Measurements from ENCODE around the gene ASPSCR1. TPM values are rescaled to one million over a fixed set of nuclear protein-coding genes. Genes with fewer than 3 reads are reported as not detected.

Gene ASPSCR1
- total and polyA plus RNA-seq, 2 donors (not counting 1 experiment from before 2014, with no cell fraction given) = 6.3 to 35.7 TPM

DNA sequence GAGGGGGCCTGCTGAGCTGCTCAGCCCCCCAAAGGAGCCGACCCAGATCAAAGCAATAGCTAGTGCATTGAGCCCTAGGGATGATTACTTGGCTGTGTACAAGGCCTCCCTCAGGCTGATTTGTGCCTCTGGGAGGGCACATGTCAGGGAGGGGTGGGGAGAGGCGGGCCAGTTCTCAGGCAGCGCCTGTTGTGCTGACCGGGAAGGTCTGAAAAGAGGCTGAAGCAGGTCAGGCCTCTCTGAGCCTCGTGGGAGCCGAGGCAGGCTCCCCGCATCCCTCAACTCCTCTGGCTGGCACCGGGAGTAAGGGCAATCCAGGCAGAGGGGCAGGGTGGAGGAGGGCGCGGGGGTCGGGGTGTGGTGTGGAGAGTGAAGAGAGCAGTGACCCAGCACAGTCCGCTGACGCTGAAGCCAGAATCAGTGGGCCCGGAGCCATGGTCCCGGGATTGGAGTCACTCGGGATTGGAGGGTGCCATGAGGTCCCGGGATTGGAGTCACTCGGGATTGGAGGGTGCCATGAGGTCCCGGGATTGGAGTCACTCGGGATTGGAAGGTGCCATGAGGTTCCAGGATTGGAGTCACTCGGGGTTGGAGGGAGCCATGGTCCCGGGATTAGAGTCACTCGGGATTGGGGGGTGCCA lies 57.1 kb downstream of the ASPSCR1 start:
- Histone ChIP-seq H3K4me1 (ENCODE audit: control insufficient read depth, extremely low read depth, insufficient read depth, low read length) (peaks cover 4% of the 10 kb centered on the region), H3K9me3 (ENCODE audit: control insufficient read depth, insufficient read depth, low read depth, low read length) (no peaks in the 10 kb centered on the region), H4K20me1 (ENCODE audit: control insufficient read depth, extremely low read depth, insufficient read depth, low read length) (no peaks in the 10 kb centered on the region), H3K27me3 (ENCODE audit: control insufficient read depth, insufficient read depth, low read length) (no peaks in the 10 kb centered on the region), H3K4me3 (replicated peaks in 1 of 4; ENCODE audit: control extremely low read depth in 1 of 4, insufficient read depth in 1 of 4, low read depth in 3 of 4, low read length in 4 of 4) (no peak overlapping the region), H3K27ac (ENCODE audit: insufficient read depth, low read length) (no peak overlapping the region), H3K36me3 (ENCODE audit: control insufficient read depth, insufficient read depth, low read length) (no peaks in the 10 kb centered on the region), H3K79me2 (ENCODE audit: control insufficient read depth, insufficient read depth, low read length) (no peaks in the 10 kb centered on the region), H3K9ac (ENCODE audit: insufficient read depth, low read length) (no peak overlapping the region), H2AFZ (ENCODE audit: low read length) (no peak overlapping the region), H3K4me2 (ENCODE audit: extremely low read depth, insufficient read depth, low read length) (no peak overlapping the region)
- TF ChIP-seq, protein P1, sequence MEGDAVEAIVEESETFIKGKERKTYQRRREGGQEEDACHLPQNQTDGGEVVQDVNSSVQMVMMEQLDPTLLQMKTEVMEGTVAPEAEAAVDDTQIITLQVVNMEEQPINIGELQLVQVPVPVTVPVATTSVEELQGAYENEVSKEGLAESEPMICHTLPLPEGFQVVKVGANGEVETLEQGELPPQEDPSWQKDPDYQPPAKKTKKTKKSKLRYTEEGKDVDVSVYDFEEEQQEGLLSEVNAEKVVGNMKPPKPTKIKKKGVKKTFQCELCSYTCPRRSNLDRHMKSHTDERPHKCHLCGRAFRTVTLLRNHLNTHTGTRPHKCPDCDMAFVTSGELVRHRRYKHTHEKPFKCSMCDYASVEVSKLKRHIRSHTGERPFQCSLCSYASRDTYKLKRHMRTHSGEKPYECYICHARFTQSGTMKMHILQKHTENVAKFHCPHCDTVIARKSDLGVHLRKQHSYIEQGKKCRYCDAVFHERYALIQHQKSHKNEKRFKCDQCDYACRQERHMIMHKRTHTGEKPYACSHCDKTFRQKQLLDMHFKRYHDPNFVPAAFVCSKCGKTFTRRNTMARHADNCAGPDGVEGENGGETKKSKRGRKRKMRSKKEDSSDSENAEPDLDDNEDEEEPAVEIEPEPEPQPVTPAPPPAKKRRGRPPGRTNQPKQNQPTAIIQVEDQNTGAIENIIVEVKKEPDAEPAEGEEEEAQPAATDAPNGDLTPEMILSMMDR (conservative IDR thresholded peaks at IDR 0.05 in 1 of 2, IDR thresholded peaks at IDR 0.05 in 1 of 2; ENCODE audit: low read depth in 1 of 2, low read length in 2 of 2) = no peak
- no peak for TF ChIP-seq EZH2 (IDR thresholded peaks at IDR 0.05; ENCODE audit: low read length, missing control alignments)
- DNase-seq (ENCODE audit: low read depth in 2 of 2) = no peak

DNA sequence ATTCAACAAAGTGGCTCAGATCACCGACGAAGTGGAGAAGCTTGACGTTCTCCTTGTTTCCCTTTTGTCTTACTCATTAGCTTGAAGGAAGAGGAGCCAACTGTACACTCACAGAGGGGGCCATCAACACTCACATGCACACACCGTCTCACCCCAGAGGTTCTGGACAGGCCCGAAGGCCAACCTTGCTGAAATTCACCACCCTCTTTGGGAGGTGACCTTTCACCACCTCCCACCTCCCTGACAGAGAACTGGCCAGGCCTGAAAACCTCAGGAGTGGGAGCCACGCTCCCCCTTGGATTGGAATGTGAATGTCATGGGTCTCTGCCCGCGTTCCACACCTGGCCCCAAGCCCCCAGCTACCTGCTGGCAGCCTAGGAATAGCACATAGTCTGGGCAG lies 58.1 kb downstream of the ASPSCR1 start:
- no peak for DNase-seq (ENCODE audit: low read depth in 2 of 2)
- no peaks in the 10 kb centered on the region for H3K36me3 ChIP-seq (ENCODE audit: control insufficient read depth, insufficient read depth, low read length)
- no peak overlapping the region for H3K9ac ChIP-seq (ENCODE audit: insufficient read depth, low read length)
- H3K27ac ChIP-seq (ENCODE audit: insufficient read depth, low read length) = no peak overlapping the region
- no peaks in the 10 kb centered on the region for H3K27me3 ChIP-seq (ENCODE audit: control insufficient read depth, insufficient read depth, low read length)
- H4K20me1 ChIP-seq (ENCODE audit: control insufficient read depth, extremely low read depth, insufficient read depth, low read length) = no peaks in the 10 kb centered on the region
- H3K9me3 ChIP-seq (ENCODE audit: control insufficient read depth, insufficient read depth, low read depth, low read length) = no peaks in the 10 kb centered on the region
- no peak overlapping the region for H2AFZ ChIP-seq (ENCODE audit: low read length)
- H3K79me2 ChIP-seq (ENCODE audit: control insufficient read depth, insufficient read depth, low read length) = no peaks in the 10 kb centered on the region
- peaks cover 4% of the 10 kb centered on the region for H3K4me1 ChIP-seq (ENCODE audit: control insufficient read depth, extremely low read depth, insufficient read depth, low read length)
- TF ChIP-seq, protein P1 (conservative IDR thresholded peaks at IDR 0.05 in 1 of 2, IDR thresholded peaks at IDR 0.05 in 1 of 2; ENCODE audit: low read depth in 1 of 2, low read length in 2 of 2) = no peak
- TF ChIP-seq EZH2 (IDR thresholded peaks at IDR 0.05; ENCODE audit: low read length, missing control alignments) = no peak
- H3K4me3 ChIP-seq (replicated peaks in 1 of 4; ENCODE audit: control extremely low read depth in 1 of 4, insufficient read depth in 1 of 4, low read depth in 3 of 4, low read length in 4 of 4) = no peak overlapping the region
- no peak overlapping the region for H3K4me2 ChIP-seq (ENCODE audit: extremely low read depth, insufficient read depth, low read length)

DNA sequence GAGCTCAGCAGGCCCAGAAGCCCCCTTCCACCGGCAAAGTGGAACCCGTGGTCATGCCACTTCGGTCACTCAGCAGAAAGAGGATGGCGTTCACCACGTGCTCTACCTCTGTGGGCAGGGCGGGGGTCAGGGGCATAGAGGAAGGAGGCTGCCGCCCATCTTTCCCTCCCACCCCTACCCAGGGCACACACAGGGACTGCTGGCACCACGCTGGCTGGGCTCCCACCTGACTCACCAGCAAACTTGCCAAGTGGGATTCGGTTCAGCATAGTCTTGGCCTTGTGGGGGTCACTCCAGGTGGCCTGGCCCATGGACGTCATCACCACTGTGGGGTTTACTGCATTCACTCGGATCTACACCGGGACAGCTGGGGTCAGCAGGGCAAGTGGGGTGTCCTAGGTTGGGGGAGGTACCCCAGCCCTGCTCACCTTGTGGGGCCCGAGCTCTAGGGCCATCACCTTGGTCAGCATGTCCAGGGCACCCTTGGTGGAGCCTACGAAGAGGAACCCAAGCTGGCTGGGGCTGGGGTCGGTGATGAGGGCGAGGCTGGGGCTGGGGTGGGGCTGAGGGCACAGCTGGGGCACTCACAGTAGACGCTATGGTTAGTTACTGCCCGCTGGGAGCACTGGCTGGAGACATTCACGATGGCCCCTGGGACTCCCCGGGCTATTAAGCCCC lies 58.7 kb downstream of the ASPSCR1 start:
- H3K9ac ChIP-seq (ENCODE audit: insufficient read depth, low read length) = no peak overlapping the region
- peak overlapping the region; percentile 78 for H3K27ac ChIP-seq (ENCODE audit: insufficient read depth, low read length)
- H3K79me2 ChIP-seq (ENCODE audit: control insufficient read depth, insufficient read depth, low read length) = no peaks in the 10 kb centered on the region
- TF ChIP-seq EZH2 (IDR thresholded peaks at IDR 0.05; ENCODE audit: low read length, missing control alignments) = no peak
- TF ChIP-seq, protein P1 (conservative IDR thresholded peaks at IDR 0.05 in 1 of 2, IDR thresholded peaks at IDR 0.05 in 1 of 2; ENCODE audit: low read depth in 1 of 2, low read length in 2 of 2) = no peak
- H3K4me2 ChIP-seq (ENCODE audit: extremely low read depth, insufficient read depth, low read length) = peak overlapping the region; percentile 80
- H3K9me3 ChIP-seq (ENCODE audit: control insufficient read depth, insufficient read depth, low read depth, low read length) = no peaks in the 10 kb centered on the region
- H3K27me3 ChIP-seq (ENCODE audit: control insufficient read depth, insufficient read depth, low read length) = no peaks in the 10 kb centered on the region
- peaks cover 4% of the 10 kb centered on the region for H3K4me1 ChIP-seq (ENCODE audit: control insufficient read depth, extremely low read depth, insufficient read depth, low read length)
- H4K20me1 ChIP-seq (ENCODE audit: control insufficient read depth, extremely low read depth, insufficient read depth, low read length) = no peaks in the 10 kb centered on the region
- no peak overlapping the region for H2AFZ ChIP-seq (ENCODE audit: low read length)
- no peak for DNase-seq (ENCODE audit: low read depth in 2 of 2)
- peak overlapping the region in 3 of 4 experiments; percentile 67 to 71 (median 70) for H3K4me3 ChIP-seq (replicated peaks in 1 of 4; ENCODE audit: control extremely low read depth in 1 of 4, insufficient read depth in 1 of 4, low read depth in 3 of 4, low read length in 4 of 4)
- H3K36me3 ChIP-seq (ENCODE audit: control insufficient read depth, insufficient read depth, low read length) = no peaks in the 10 kb centered on the region
